B cell (primary cell): ENCODE measurements around the gene LRP5. TPM values are rescaled to one million over a fixed set of nuclear protein-coding genes. Genes with fewer than 3 reads are reported as not detected.

Experiments
- ATAC-seq: fragments of 200-7000 bp; cut with Tn5 transposase; one replicate; pipeline ENCODE4 v1.10.0; 2021; ENCODE audit warnings: low read depth, mild to moderate bottlenecking, moderate number of reproducible peaks, moderate library complexity
- CTCF ChIA-PET: fragments of 350-600 bp; sonication (Branson Sonifier 250); formaldehyde crosslinking; loops from one replicate; lab custom pipeline; 2021; ENCODE audit warnings: antibody characterized with exemption, inconsistent platforms; lab: Charles Lee
- POLR2A ChIA-PET: fragments of 350-600 bp; sonication (Branson Sonifier 250); formaldehyde crosslinking; loops from one replicate; lab custom pipeline; 2021; ENCODE audit warnings: antibody characterized with exemption; lab: Charles Lee
- DNase-seq: peaks from one replicate; pipeline ENCODE4 v3.0.0; 2013
- H2AFZ ChIP-seq: 2 replicates; pipeline ENCODE4 v1.6.1; 2012; ENCODE audit warnings: mild to moderate bottlenecking, low read depth, low read length; ENCODE audit not compliant: insufficient read depth, poor library complexity, severe bottlenecking
- H3K27ac ChIP-seq, 2 donors: 1 replicate in 1 of 2; 2 replicates in 1 of 2; pipeline ENCODE4 v1.5.1; 2012 to 2013; ENCODE audit warnings: low read length in 2 of 2, mild to moderate bottlenecking in 2 of 2, moderate library complexity in 1 of 2
- H3K27me3 ChIP-seq, 4 experiments: fragments of 200-600 bp in 1 of 4; sonication (generic) in 1 of 4; replicated peaks in 1 of 4; 1 replicate in 2 of 4; 2 replicates in 2 of 4; pipeline versions ENCODE4 v1.6.1 to v1.7.0; 2013 to 2016; ENCODE audit warnings: low read length in 3 of 4, mild to moderate bottlenecking in 2 of 4, mixed read lengths in 1 of 4, moderate library complexity in 1 of 4; ENCODE audit not compliant: insufficient read depth in 4 of 4, control insufficient read depth in 3 of 4; ENCODE audit errors: control extremely low read depth in 1 of 4
- H3K36me3 ChIP-seq, 2 experiments: replicated peaks in 1 of 2; 1 replicate in 1 of 2; 2 replicates in 1 of 2; pipeline versions ENCODE4 v1.6.1 to v1.7.1; 2013; ENCODE audit warnings: low read length in 1 of 2; ENCODE audit not compliant: insufficient read depth in 2 of 2, control insufficient read depth in 1 of 2; ENCODE audit errors: control extremely low read depth in 1 of 2, extremely low read depth in 1 of 2
- H3K4me1 ChIP-seq, 2 donors: fragments of 200-600 bp in 1 of 2; sonication (generic) in 1 of 2; 1 replicate in 1 of 2; 2 replicates in 1 of 2; pipeline versions ENCODE4 v1.5.1 to v1.6.1; 2013 to 2017; ENCODE audit warnings: low read length in 2 of 2; ENCODE audit not compliant: control insufficient read depth in 2 of 2, insufficient read depth in 2 of 2
- H3K4me2 ChIP-seq: replicated peaks from 2 replicates; pipeline ENCODE3; 2012; ENCODE audit warnings: mild to moderate bottlenecking, low read depth, low read length; ENCODE audit not compliant: poor library complexity, severe bottlenecking
- H3K4me3 ChIP-seq, 5 experiments: fragments of 200-600 bp in 1 of 5; sonication (generic) in 1 of 5; 1 replicate in 3 of 5; 2 replicates in 2 of 5; pipeline versions ENCODE4 v1.5.1 to v1.7.0; 2011 to 2016; ENCODE audit warnings: low read length in 4 of 5, mild to moderate bottlenecking in 4 of 5, low read depth in 2 of 5, control low read depth in 1 of 5, moderate library complexity in 1 of 5; ENCODE audit not compliant: insufficient read depth in 1 of 5; ENCODE audit errors: control extremely low read depth in 1 of 5, extremely low read depth in 1 of 5
- H3K79me2 ChIP-seq: fragments of 200-600 bp; sonication (generic); one replicate; pipeline ENCODE4 v1.6.0; 2016; ENCODE audit warnings: low read length; ENCODE audit not compliant: control insufficient read depth, insufficient read depth
- H3K9ac ChIP-seq: fragments of 200-600 bp; sonication (generic); 2 replicates; pipeline ENCODE4 v1.6.1; 2017; ENCODE audit warnings: mild to moderate bottlenecking, low read length, moderate library complexity
- H3K9me3 ChIP-seq, 3 donors: one replicate each; pipeline versions ENCODE4 v1.6.1 to v1.7.1; 2013; ENCODE audit warnings: low read length in 2 of 3; ENCODE audit not compliant: control insufficient read depth in 2 of 3, insufficient read depth in 1 of 3; ENCODE audit errors: control extremely low read depth in 1 of 3
- H4K20me1 ChIP-seq: 2 replicates; pipeline ENCODE4 v1.6.0; 2012; ENCODE audit warnings: mild to moderate bottlenecking, low read length; ENCODE audit not compliant: insufficient read depth, control insufficient read depth, poor library complexity, severe bottlenecking
- H3K27ac Mint-ChIP-seq: one replicate; pipeline ENCODE4 v1.8.0; 2021; ENCODE audit warnings: mixed read lengths
- H3K27me3 Mint-ChIP-seq: one replicate; pipeline ENCODE4 v1.8.0; 2021; ENCODE audit warnings: mixed read lengths
- H3K4me1 Mint-ChIP-seq: one replicate; pipeline ENCODE4 v1.8.0; 2021; ENCODE audit warnings: mixed read lengths
- H3K4me3 Mint-ChIP-seq: one replicate; pipeline ENCODE4 v1.8.0; 2021; ENCODE audit warnings: mixed read lengths
- H3K9me3 Mint-ChIP-seq: one replicate; pipeline ENCODE4 v1.8.0; 2022; ENCODE audit warnings: mixed read lengths; ENCODE audit not compliant: insufficient read depth
- EZH2 ChIP-seq: IDR thresholded peaks from 2 replicates; pipeline ENCODE4 v1.6.1; 2012; ENCODE audit warnings: borderline replicate concordance, low read depth, mild to moderate bottlenecking, moderate library complexity, low read length; ENCODE audit not compliant: insufficient read depth, poor library complexity, severe bottlenecking
- WGBS: methylation state at CpG from one replicate; pipeline ENCODE4 v1.1.5; 2013; ENCODE audit warnings: missing lambda C conversion rate; ENCODE audit not compliant: insufficient coverage; 5-methylcytosine and 5-hydroxymethylcytosine counted together
- intact Hi-C: fragments of 100-400 bp; cut with micrococcal nuclease; formaldehyde crosslinking; loops from one replicate; pipeline ENCODE4 v1.10.0; 2022
- polyA plus RNA-seq: library from polyadenylated mRNA; depleted of rRNA; stranded (reverse); fragments of >200 nt; gene quantifications from 2 replicates; pipeline ENCODE4 v1.2.3, GENCODE V29; 2012
- total RNA-seq, 2 donors: library from RNA; stranded (reverse); fragments of 120-200 nt in 1 of 2; gene quantifications; 1 replicate in 1 of 2; 2 replicates in 1 of 2; pipeline versions ENCODE4 v1.2.3 to v1.2.4, GENCODE V29; 2013 to 2022
- TF ChIP-seq, protein P1 (sequence below): fragments of 200-600 bp; IDR thresholded peaks from one replicate; pipeline ENCODE4 v1.8.0; 2022; ENCODE audit warnings: antibody characterized with exemption, mild to moderate bottlenecking

LRP5 gene
- total and polyA plus RNA-seq, 2 donors (not counting 1 experiment from before 2014, with no cell fraction given), result 2.4 to 13.9 TPM

DNA sequence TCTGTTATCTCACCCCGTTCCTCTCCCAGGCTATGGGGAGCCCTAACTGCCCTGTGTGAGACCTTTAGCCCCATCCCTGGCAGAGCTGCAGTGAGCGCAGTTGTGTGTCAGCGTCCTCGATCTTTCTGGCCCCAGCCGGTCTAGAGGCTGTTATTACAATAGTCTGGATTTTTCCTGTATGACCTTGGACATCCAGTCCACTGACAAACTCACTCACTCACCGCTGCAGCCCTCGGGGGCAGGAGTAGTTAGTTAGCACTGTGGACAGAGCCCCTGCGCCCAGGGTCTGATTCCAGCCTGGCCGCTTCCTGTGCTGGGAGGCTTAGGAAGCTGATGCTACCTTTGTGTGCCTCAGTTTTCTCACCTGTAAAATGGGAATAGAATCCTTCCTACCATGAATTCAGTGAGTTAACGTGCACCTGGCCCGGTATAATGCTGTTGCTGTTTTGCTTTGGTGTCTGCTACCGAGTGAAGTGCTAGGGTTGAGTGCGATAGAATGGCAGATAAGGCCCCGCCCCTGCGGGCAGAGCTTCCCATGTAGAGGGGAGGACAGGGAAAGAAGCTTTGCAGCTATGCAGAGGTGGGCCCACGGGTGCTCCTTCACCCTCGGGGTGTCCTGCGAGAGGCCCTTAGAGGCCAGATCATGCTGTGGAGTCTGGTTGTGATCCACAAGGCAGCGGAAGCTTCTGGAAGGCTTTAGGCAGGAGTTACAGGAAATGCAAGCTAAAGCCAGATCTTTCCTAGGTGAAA is 3.0 kb downstream of the LRP5 start:
- Histone ChIP-seq H3K9ac (no peak overlapping the region), H4K20me1 (peaks cover 8% of the 10 kb centered on the region), H3K79me2 (no peaks in the 10 kb centered on the region), H3K36me3 (no peaks in the 10 kb centered on the region), H3K27ac (no peak overlapping the region), H3K4me1 (peaks cover 14 to 17% of the 10 kb centered on the region in 2 donors), H2AFZ (no peak overlapping the region), H3K4me3 (no peak overlapping the region), H3K9me3 (peaks cover 0 to 4% (median 0%) of the 10 kb centered on the region in 3 donors), H3K4me2 (no peak overlapping the region), H3K27me3 (peaks cover 0 to 46% (median 17%) of the 10 kb centered on the region in 4 experiments)
- WGBS, result 93% methylated on average over 18 of the region's 19 CpGs
- intact Hi-C loops, result no loop called here
- TF ChIP-seq, protein P1, sequence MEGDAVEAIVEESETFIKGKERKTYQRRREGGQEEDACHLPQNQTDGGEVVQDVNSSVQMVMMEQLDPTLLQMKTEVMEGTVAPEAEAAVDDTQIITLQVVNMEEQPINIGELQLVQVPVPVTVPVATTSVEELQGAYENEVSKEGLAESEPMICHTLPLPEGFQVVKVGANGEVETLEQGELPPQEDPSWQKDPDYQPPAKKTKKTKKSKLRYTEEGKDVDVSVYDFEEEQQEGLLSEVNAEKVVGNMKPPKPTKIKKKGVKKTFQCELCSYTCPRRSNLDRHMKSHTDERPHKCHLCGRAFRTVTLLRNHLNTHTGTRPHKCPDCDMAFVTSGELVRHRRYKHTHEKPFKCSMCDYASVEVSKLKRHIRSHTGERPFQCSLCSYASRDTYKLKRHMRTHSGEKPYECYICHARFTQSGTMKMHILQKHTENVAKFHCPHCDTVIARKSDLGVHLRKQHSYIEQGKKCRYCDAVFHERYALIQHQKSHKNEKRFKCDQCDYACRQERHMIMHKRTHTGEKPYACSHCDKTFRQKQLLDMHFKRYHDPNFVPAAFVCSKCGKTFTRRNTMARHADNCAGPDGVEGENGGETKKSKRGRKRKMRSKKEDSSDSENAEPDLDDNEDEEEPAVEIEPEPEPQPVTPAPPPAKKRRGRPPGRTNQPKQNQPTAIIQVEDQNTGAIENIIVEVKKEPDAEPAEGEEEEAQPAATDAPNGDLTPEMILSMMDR, result no peak
- TF ChIP-seq EZH2, result no peak
- Mint-ChIP-seq H3K9me3 (no peaks in the 10 kb centered on the region), H3K27ac (no peak overlapping the region), H3K4me3 (no peak overlapping the region), H3K4me1 (peaks cover 12% of the 10 kb centered on the region), H3K27me3 (peaks cover 22% of the 10 kb centered on the region)
- ChIA-PET POLR2A (no interaction called here), CTCF (no interaction called here)
- no peak for DNase-seq
- ATAC-seq, result no peak

DNA sequence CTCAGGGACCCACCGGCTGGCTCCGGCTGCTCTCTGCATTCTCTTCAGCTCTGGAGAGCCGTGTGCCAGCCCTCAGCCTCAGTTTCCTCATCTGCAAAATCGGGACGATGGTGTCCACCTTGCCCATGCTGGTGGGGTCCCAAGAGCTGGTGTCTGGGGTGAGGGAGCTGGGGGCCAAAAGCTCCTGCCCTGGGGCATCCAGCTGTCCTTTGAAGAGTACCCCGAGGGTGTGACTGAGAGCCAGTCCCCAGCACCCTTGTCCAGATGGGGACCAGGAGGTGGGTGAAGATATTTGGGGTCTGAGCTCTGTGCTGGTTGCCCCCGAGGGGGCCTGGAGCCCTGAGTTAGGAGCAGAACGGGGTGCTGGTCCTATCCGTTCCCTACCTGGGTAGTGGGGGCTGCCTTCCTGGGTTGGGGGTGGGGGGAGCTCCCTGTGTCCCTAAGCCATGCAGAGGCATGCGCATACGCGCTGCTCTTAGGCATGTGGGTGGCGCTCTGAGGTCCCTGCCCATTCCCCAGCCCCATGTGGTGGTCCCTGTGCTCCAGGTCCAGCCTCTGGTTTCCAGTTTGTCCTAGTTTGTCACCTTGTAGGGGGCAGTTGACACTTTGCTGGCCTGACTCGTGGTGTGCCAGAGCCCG is 4.9 kb downstream of the LRP5 start:
- no peak for ATAC-seq
- DNase-seq, result no peak
- Histone ChIP-seq H3K9me3 (peaks cover 0 to 7% (median 0%) of the 10 kb centered on the region in 3 donors), H3K4me1 (peaks cover 14 to 17% of the 10 kb centered on the region in 2 donors), H3K4me3 (no peak overlapping the region), H3K79me2 (peaks cover 2% of the 10 kb centered on the region), H3K9ac (no peak overlapping the region), H3K27me3 (peaks cover 0 to 36% (median 17%) of the 10 kb centered on the region in 4 experiments), H3K36me3 (no peaks in the 10 kb centered on the region), H3K27ac (no peak overlapping the region), H4K20me1 (peaks cover 8% of the 10 kb centered on the region), H3K4me2 (no peak overlapping the region), H2AFZ (no peak overlapping the region)
- Mint-ChIP-seq H3K27ac (no peak overlapping the region), H3K4me3 (no peak overlapping the region), H3K27me3 (peaks cover 22% of the 10 kb centered on the region), H3K9me3 (no peaks in the 10 kb centered on the region), H3K4me1 (peaks cover 12% of the 10 kb centered on the region)
- WGBS, result 88% methylated on average over 13 of the region's 15 CpGs
- no peak for TF ChIP-seq EZH2
- TF ChIP-seq, protein P1, result no peak
- POLR2A ChIA-PET, result no interaction called here
- intact Hi-C loops, result no loop called here
- CTCF ChIA-PET, result no interaction called here
